HG03103 (cell line): ENCODE data around the gene DPF3.

Experiments used
- ATAC-seq: cut with Tn5 transposase; IDR thresholded peaks from one replicate; pipeline ENCODE4 v1.9.1; 2021; ENCODE audit warnings: low read depth; ENCODE audit not compliant: unreplicated experiment

The DPF3 gene

GRCh38 chr14:72893636-72894322 is at the start of gene DPF3:
Gene DPF3 (minus strand): TSS chr14:72894101. CDS start chr14:72894088, 13 bp downstream.
- peak; percentile 98 for ATAC-seq

GRCh38 chr14:72942934-72943333 is 49.0 kb upstream of the DPF3 start:
- ATAC-seq: no peak

DNA sequence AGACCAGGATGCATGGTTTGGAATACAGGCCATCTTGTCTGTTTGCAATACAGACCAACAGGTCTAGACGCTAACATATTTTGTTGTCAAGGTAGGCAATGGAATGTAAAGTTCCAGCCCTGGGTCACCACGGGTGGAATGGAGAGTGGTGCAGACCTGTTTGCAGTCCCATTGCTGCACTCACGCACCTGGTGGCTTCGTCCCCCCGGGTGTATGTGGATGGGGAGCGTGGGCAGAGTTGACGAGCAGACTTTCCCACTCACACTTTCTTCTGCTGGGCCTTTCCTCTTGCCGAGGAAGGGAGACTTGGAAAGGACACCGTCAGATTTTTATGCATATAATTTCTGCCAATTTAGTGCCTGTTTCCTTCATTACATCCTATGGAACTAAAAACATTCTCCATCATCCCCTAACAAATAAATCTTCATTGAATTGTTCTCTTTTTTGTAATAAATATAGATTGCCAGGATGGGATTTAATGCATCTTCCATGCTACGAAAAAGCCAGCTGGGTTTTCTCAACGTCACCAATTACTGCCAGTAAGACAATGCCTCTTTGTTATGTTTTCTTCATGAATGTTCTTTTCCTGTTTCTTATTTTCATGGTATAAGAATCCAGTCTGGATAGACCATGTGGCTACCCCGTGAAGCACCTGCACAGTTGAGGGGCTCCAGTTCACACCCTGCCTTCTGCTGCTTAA is 47.5 kb upstream of the DPF3 start:
- no peak for ATAC-seq

DNA sequence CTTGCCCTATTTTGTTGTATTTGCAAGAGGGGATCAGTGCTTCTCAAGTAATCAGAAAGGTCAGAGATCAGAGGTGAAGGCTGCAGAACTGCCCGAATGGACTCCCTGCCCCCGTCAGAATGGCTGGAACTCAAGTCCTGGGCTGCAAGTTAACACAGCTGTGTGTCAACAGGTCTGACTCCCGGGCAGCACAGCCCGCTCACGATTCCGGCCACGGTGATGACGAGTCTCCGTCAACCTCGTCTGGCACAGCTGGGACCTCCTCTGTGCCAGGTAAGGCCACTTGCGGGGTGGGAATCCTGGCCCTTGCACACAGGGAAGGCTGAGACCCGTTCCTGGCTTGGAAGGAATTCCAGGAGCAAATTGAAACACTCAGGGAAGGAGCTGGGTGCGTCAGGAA is 45.7 kb upstream of the DPF3 start:
- no peak for ATAC-seq

DNA sequence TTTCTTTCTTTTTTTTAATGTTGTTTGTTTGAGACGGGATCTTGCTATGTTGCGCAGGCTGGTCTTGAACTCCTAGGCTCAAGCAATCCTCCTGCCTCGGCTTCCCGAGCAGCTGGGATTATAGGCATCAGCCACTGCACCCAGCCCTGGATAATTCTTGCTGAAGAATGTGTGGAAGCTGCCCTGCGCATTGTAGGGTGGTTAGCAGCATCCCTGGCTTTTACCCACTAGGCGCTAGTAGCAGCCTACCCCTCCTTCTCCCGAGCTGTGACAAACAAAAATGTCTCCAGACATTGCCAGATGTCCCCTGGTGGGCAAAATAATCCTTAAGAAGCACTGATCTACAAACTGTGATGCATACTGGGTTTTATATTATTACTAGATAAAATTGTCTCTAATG is 39.0 kb upstream of the DPF3 start:
- no peak for ATAC-seq

DNA sequence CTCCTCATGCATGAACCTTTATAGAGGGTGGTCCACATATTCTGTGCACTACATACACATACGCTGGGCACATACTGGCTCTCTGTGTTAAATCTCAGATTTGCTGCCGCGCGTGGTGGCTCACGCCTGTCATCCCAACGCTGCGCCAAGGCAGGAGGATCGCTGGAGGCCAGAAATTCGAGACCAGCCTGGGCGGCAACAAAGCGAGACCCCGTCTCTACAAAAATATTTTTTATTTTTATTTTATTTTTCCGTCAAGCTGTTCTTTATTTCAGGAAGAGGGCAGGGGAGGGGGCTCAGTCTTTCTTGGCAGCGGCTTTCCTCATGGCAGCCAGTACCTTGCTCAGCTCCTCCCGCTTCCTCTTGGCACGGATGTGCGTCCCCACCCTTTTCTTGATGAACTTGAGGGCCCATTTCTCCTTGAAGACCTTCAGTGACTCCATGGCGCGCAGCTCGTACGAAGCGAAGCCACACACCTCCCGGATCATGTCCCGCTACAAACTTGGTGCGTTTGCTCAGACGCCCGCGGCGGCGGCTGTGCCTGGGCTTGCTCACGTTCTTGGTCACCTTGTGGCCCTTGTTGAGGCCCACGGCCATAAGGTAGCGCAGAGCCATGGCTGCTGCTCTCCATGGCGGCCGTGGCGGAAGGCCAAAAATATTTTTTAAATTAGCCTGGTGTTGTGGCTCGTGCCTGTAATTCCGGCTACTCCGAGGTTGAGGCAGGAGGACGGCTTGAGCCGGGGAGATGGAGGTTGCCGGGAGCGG is 35.6 kb upstream of the DPF3 start:
- no peak for ATAC-seq

GRCh38 chr14:72928872-72929271 is 35.0 kb upstream of the DPF3 start:
- ATAC-seq: no peak

- ATAC-seq: peak; percentile 97
Measured at GRCh38 chr14:72926292-72927028, 32.6 kb upstream of the DPF3 start, which contains the start of gene DCAF4. Gene DCAF4 (plus strand): TSS chr14:72926464. CDS start chr14:72937979, 11,515 bp downstream.

GRCh38 chr14:72925815-72926291 is 32.0 kb upstream of the DPF3 start:
- ATAC-seq: peak; percentile 6

DNA sequence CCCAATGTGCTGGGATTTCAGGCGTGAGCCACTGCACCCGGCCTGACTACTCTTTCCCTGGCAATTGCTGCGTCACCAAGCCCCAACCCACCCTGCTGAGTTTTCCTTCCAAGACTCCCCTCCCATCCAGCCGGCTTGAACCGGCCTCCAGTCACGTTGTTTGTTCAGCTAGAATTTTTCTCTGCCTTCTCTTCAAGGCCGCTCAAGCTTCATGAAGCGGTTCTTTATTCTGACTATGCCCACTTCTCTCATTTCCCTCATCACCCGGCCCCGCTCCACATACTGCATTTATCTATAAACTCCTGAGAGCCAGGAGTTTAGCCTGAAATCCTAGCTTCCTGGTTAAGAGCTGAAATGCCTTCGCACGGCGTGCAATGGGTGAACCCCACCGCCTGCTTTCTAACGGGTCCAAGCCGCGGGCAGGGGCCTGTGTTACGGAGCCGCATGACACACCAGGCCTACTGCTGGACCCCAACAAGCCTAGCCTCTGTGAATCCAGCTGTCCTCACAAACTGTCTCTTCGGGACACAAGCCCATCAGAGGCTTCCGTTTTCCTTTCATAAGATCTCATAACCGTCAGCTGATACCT is 31.4 kb upstream of the DPF3 start:
- ATAC-seq: no peak

- ATAC-seq: no peak
Measured at GRCh38 chr14:72924337-72924736, 30.4 kb upstream of the DPF3 start.

DNA sequence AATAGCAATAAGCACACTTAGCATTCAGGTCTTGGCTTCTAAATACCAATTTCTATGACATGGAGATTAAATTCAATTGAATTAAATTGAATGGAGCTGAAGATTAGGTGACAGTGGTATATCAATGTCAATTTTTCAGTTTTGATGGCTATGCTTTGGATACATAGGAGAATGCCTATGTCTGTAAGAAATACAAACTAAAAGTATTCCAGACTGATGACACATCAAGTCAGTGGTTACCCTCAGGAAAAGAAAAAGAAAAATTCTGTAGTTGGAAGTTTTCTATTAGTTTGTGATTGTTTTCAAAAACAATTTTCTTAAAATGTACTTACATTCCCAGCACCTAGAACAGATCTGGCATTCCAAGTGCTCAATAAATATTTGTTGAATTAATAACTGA is 27.5 kb upstream of the DPF3 start:
- no peak for ATAC-seq

DNA sequence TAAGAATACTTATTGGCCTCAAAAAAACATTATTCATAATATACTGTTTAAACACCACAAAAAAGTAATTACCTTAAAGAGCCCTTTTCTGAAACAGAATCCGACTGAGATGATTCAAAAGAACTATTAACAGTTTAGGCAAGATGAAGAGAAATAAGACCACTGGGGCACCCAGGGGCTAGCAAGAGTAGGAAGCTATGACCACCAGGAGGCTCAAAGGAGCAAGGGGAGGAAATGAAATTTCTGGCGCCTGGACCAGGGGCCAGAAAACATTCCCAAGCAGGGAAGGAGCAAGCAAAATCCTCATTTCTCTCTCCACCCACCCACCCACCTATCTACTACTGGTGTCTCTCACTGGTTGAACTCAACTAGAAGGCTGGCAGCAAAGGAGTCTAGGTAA is 26.1 kb upstream of the DPF3 start:
- ATAC-seq: no peak

DNA sequence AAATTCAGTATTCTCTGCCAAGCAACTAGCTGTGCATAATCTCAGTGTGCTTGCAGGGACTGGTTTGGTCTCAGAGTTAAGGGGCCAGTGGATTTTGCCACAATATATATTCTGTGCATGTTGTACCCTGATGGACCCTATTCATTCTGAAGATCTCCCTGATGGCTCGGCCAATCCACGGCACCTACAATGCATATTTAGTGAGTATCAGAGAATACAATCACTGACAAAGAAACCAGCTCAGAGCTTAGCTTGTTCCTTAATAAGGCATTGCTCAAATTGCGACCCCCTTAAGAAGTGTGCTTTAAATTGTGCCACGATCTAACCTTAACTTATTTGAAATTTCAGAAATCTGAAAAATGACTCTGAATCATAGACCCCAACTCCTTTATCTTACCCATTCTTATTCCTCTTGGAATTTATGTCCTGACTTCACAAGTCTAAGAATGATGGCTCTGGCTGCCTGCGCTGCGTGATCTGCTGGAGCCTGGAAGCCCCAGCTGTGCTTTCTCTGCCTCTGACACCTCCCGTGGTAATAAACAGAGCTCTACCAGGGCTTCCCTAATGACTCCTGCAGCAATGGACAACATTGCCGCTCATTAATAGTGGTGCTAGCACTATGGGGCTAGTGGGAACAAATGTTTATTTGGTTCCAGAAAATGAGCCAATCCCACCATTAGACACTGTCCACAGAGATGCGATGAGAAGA is 23.3 kb upstream of the DPF3 start:
- no peak for ATAC-seq

DNA sequence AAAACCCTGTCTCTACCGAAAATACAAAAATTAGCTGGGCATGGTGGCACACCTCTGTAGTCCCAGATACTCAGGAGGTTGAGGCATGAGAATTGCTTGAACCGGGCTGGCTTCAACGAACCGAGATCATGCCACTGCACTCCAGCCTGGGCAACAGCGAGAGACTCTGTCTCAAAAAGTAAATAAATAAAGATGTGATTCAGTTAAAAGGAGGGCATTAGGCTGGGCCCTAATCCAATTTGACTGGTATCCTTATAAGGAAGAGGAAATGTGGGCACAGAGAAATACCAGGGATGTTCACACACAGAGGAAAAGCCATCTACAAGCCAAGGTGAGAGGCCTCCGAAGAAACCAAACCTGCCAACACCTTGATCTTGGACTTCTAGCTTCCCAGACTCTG is 22.3 kb upstream of the DPF3 start:
- no peak for ATAC-seq

- ATAC-seq: no peak
Measured at GRCh38 chr14:72913809-72914208, 19.9 kb upstream of the DPF3 start.

DNA sequence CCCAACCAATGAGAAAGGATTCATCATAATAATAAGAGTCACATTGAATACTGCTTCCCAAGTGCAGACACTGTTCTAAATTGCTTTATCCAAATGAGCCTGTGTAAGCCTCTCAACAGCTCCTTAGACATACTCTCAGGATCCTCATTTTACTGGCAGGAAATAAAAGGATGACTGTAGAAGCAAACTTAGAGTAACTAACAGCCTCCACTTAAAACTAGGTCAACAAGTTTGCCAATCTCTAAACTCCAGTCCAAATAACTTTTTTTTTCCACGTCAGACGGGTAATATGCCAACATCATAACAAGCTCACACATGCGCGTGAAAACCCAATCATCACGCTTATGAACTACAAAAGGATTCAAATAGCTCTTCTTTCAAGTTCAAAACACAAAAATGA is 15.3 kb upstream of the DPF3 start:
- no peak for ATAC-seq

DNA sequence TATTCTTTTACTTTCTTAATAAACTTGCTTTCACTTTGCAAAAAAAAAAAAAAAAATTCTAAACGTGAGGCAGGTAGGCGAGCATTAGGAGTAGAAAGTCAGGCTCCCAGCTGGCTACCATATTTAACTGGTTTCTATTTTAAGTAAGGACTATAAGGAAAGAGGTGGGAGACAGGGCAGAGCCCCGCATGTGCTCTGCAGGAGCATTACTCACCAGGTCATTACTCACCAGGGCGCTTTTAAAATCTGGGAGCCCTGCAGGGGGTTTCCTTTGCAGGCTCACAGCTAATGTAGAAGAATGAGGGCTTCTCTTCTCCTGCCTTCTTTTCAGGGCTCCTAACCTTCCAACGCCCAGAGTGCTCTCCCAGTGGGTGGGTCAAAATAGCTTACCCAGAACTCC is 14.0 kb upstream of the DPF3 start:
- ATAC-seq: no peak

DNA sequence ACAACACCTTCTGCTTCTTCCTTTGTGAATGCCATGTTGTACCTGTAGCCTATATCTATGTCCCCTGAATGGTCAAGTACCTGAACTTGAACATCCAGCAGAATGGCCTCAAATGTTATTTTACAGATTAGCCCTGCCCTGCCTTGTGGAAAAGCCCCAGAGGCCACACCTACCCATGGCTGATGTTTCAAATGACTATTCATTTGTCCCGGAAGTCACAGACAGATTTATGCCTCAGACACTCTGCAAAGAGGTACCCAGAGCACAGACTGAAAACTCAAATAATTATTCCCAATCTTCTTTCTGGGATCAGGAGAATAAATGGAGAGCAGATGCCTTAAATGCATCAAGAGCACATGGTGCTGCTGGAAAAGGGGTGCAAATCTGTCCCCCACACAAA is 13.0 kb upstream of the DPF3 start:
- ATAC-seq: no peak

DNA sequence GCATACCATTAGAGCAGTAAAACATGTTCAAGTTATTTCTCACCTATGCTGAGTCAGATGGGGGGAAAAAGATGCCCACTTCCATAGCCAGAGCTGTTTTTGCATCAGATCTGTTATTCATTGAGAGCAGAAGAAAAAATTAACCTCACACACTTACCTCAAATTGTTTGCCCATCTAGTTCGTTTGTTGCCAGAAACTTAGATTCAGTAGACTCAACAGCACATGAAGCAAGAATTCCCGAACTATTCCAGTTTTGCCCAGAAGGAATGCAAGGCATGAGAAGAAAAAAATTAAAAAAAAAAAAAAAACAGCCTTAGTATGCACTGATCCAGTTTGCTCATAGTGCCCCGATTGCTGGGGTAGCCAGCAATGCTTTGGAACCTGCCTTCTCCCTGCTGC is 12.4 kb upstream of the DPF3 start:
- ATAC-seq: no peak
